ENCODE data around the gene CTNNA3. TPM values are rescaled to one million over a fixed set of nuclear protein-coding genes. Genes with fewer than 3 reads are reported as not detected.

CTNNA3 gene
- total RNA-seq, 1 experiment from 2014 or later, result 0.06 TPM

DNA sequence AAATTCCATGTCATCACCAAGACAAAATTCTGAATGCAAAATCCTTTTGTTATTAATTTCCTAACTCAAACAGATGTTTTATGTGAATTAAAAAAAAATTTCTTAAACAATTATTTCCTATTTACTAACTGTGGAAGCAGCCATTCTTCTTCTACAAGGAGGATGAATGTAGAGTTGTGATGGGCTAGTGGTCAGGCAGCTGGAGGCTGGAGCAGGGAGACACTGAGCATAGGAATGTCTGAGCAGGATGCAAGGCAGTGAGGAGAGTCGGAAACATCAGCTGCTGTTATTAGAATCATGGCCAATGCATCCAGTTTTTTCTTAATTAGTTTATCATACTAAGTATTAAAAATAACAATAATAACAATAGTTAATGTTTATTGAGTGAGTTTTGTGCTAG lies 872.7 kb downstream of the CTNNA3 start:
- DNase-seq (ENCODE audit: low read depth), result no peak

- no peak for DNase-seq (ENCODE audit: low read depth)
Measured at GRCh38 chr10:66822801-66823200, 873.2 kb downstream of the CTNNA3 start.

DNA sequence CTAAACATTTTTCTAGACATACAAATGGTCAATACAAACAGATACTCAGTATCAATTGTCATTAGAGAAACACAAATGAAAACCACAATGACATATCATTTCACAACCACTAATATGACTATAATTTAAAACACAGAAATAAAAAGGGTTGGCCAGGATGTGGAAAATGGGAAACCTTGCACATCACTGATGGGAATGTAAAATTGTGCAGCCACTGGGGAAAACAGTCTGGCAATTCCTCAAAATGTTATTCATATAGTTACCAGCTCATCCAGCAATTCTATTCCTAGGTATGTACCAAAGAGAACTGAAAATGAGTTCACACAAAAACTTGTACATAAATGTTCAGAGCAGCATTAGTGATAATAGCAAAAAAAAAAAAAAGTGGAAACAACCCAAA lies 876.3 kb downstream of the CTNNA3 start:
- peak; percentile 68 for DNase-seq (ENCODE audit: low read depth)

GRCh38 chr10:66813122-66813521 lies 882.9 kb downstream of the CTNNA3 start:
- no peak for DNase-seq (ENCODE audit: low read depth)

DNA sequence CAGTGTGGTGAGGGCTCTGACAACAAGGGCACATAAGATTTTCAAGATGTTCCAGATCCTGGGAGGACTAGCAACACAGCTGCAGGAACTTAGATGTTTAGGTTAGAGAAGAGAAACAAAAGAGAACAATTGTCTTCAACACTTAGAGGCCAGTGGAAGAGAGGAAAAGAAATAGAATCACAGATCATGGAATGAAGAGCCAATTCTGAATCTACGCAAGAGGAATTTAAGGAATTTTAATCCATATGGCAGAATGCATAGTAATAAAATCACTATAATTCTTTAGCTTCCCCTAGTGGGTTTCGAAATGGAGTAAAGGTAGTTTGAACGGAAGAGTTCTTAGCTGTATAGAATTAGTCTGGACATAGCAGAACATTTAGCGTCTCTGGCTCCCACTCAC lies 884.8 kb downstream of the CTNNA3 start:
- DNase-seq (ENCODE audit: low read depth), result no peak

DNA sequence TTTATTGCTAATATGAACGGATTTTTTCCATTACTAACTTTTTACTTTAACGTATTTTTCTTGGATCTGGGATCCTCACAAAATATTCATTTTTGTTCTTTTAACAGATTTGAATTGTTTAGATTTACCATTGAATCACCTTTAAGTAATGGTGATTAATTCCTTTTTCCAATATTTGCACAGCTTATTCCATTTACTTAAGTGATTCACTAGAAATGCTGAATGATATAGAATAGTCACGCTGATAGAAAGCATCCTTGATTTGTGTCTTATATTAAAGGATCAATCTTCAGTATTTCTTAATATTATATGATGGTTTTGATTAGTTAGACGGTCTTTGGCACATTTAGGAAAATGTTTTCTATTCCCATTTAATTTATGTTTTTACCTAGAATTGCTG lies 886.6 kb downstream of the CTNNA3 start:
- DNase-seq (ENCODE audit: low read depth), result no peak

DNA sequence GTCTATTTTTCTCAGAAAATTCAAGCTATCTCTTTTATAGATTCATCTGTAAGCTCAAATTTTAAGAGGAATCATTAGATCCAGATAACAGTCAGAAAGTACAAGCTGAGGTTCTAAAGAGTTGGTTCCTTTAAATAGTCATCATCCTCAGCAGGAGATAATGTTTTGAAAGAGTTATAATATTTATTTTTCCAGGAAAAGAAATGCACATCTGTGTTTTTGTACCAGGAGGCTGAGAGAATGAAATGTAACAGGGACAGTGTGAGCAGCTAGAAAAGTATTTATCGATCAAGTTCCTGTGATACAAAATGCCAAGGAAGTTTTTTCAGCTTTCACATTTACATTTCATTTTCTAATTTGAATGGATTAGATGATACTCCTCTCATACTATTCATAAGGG lies 890.4 kb downstream of the CTNNA3 start:
- DNase-seq (ENCODE audit: low read depth), result no peak

GRCh38 chr10:66804962-66805361 lies 891.0 kb downstream of the CTNNA3 start:
- DNase-seq (ENCODE audit: low read depth), result peak; percentile 49

DNA sequence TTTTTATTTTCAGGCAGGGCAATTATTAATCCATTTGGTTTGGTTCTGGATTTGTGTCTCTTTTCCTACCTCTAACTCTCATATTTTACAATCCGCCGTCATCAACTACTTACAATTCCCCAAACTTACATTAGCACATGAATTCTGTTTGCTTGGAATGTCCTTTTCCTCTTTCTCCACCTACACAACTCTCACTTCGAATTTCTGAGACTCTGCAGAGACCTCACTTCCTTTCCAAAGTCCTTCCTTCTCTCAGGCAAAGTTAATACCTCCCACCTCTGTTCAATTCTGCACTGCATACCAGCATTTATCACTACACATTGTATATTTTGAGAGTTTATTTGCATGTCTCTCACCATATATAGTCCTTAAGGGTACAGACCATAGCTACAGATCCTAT lies 892.8 kb downstream of the CTNNA3 start:
- DNase-seq (ENCODE audit: low read depth), result no peak

DNA sequence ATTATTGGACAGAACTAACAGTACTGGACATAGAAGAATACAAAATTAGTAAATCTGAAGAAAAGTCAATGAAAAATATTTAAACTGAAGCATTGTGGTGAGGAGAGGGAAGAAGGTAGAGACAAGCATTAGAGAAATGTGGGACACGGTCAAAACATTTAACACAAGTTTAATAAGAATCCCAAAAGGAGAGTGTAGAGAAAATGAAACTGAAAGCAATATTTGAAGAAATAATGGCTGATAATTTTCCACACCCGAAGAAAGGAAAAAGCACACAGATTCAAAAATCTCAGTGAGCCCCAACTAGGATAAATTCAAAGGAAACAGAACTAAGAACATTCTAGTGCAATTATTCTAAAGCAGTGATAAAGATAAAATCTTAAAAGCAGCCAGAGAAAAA lies 896.5 kb downstream of the CTNNA3 start:
- no peak for DNase-seq (ENCODE audit: low read depth)

GRCh38 chr10:66795866-66796265 lies 900.1 kb downstream of the CTNNA3 start:
- DNase-seq (ENCODE audit: low read depth), result no peak

DNA sequence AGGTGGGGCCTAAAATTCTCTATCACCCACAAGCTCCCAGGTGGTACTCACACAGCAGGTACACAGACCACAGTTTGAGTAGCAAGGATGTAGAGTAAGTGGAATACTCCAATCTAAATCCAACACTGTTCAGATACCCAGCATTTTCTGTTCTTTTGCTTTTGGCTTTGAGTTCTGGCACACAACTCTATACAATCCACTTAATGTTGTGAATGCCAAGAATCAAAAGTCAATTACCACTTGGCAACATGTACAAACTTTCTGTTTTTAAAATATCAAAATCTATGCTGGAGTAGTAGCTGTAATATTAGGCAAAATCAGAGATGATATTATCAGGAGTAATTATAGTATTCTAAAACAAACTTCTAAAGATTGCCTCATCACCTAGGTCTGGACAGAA lies 903.6 kb downstream of the CTNNA3 start:
- no peak for DNase-seq (ENCODE audit: low read depth)

GRCh38 chr10:66788178-66788987 lies 907.6 kb downstream of the CTNNA3 start:
- DNase-seq (ENCODE audit: low read depth), result no peak

DNA sequence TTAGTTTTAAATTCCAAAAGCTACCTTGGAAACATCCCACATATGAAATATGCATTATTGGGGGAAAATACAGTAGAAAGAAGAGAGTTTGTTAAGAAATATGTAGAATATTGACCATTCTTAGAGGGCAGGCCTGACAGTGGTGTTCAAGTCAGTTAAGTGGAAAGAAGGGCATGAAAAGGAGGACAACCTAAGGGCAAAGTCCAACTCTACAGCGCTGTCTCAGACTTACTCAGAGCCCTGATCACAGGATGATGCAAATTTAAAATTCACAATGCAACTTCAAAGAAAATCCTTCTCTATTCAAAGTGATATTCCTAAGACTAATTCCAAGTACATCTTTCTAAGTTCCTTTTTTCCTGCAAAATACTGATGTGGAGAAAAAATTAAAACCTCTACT lies 909.3 kb downstream of the CTNNA3 start:
- no peak for DNase-seq (ENCODE audit: low read depth)

DNA sequence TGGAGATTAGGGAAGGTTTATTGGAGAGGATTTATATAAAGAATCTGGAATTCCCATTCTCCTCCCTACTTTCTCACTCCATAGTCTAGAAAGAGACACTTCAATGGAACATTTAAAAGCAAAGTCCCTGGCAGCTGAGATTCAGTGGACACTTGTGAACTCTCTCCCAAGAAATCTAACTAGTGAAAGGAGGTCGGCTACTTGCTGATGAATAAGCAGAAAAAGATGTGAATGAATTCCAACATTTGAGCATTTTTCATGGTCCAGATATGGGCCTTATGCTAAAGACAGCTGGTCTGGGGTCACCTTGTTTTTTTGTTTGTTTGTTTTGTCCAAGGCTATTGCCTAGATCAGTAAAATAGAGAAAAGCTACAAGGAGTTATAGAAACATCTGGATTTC lies 911.2 kb downstream of the CTNNA3 start:
- DNase-seq (ENCODE audit: low read depth), result peak; percentile 64

GRCh38 chr10:66783316-66783715 lies 912.7 kb downstream of the CTNNA3 start:
- DNase-seq (ENCODE audit: low read depth), result peak; percentile 89

- peak; percentile 80 for DNase-seq (ENCODE audit: low read depth)
Measured at GRCh38 chr10:66782776-66783175, 913.2 kb downstream of the CTNNA3 start.

DNA sequence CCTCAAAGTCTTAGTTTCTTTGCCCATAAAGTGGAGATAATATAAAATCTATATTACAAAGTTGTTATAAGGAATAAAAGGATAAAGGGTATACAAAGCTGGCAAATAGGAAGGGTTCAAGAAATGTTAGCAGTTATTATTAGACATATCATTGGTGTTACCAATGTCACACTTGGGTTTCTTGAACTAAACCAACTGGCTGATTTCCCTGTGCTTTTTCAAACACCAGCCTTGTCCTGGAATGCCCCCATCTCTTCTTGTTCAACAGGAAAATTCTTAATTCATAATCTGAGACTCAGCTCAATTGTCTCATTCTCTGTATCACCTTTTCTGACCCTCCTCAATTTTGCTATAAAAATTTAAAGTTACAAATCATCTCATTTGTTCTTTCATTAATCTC lies 913.9 kb downstream of the CTNNA3 start:
- DNase-seq (ENCODE audit: low read depth), result no peak

DNA sequence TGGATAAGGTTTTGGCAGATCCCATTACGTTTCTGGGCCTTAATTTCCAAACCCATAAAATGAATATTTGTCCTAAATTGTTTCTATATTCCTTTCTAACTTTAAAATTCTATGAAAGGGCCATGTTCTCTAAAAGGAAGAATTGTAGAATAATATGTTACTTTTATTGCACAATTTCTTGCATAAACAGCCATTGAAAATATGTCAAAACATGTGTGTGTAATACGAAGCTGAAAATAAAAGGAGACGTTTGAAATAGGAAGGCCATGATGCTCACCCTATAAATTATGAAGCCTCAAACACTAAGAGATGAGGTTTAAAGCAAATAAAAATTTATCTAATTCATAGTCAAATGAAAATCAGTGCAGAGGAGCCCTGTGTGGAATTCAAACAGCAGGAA lies 915.2 kb downstream of the CTNNA3 start:
- DNase-seq (ENCODE audit: low read depth), result no peak

GRCh38 chr10:66778351-66778750 lies 917.6 kb downstream of the CTNNA3 start:
- no peak for DNase-seq (ENCODE audit: low read depth)

DNA sequence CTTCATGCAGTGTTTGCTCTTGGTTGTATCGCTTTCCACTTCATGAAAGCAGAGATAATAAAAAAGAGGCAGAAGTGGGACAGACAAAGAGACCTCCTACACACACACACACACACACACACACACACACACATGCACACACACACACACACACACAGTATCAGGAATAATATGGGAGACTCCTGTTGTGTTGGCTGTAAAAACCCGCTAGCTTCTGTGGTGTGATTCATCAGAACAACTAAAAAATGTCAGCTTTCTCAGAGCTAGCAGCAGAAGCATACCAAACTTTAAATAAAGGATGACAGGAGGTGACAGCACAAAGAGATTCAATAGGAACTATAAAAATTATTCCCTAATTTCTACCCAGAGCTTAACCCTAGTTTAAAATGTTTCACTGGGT lies 918.3 kb downstream of the CTNNA3 start:
- DNase-seq (ENCODE audit: low read depth), result no peak

GRCh38 chr10:66773472-66773817 lies 922.5 kb downstream of the CTNNA3 start:
- DNase-seq (ENCODE audit: low read depth), result no peak

DNA sequence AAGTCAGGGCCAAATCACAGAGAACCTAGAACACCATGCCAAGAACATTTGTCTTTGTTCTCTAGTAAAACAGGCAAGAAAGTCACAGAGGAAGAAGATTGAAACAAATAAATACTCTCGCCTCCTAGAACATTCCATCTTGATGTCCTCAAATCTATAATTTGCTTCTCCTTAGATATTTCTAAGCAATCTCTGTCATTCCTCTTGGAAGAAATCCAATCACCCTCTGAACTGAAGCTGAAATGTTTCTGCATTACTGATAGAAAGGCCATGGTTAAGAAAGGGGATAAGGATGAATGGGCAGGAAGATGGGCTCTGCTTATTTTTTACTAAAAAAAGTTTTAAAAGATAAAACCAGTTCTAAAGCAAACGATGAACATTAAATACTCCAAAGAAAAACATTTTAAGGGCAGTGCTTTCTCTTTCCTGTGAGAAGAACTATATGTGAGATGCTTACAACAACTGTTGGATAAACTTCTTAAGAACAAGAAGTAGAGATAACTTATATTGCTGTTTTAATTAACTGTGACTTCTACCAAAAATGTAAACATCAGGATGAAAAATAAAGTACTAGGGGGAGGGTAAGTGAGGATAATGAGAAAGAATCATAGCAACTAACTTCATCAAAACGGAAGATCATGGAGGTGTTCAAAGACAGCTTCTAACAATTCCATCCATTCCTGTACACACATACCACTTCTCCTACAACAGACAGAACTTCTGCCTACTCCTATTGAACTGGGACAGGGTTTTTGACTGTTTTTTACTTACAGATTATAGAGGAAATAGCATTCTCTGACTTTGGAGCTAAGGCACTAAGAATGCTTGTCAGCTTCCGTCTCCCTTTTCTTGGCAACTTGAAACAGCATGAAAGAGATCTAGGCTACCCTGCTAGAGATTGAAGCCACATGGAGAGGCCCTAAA lies 923.2 kb downstream of the CTNNA3 start:
- no peak for DNase-seq (ENCODE audit: low read depth)
